DND-41 (cell line): ENCODE data around the gene GDI2.

Source experiments
- CTCF ChIP-seq: IDR thresholded peaks from 2 replicates; pipeline ENCODE4 v1.5.1; 2012; ENCODE audit warnings: borderline replicate concordance, low read length, moderate library complexity, mild to moderate bottlenecking; ENCODE audit not compliant: poor library complexity, severe bottlenecking; ENCODE audit errors: extremely low read depth
- EZH2 ChIP-seq: IDR thresholded peaks from 3 replicates; pipeline ENCODE4 v1.6.1; 2012; ENCODE audit warnings: borderline replicate concordance, low read depth, mild to moderate bottlenecking, moderate library complexity, low read length, inconsistent platforms; ENCODE audit not compliant: severe bottlenecking

GRCh38 chr10:5760515-5760914 lies 52.7 kb downstream of the GDI2 start:
- TF ChIP-seq CTCF (no peak), EZH2 (no peak)
